Breast epithelium (tissue), 4 donors: ENCODE results near the gene MBOAT2. TPM values are rescaled to one million over a fixed set of nuclear protein-coding genes. Genes with fewer than 3 reads are reported as not detected.

Source experiments
- DNase-seq, 2 donors: peaks; one replicate each; pipeline ENCODE4 v3.0.0-alpha.2; 2019; ENCODE audit warnings: low spot score in 2 of 2
- H3K27ac ChIP-seq, 2 donors: fragments of 200-600 bp; sonication (generic) in 1 of 2; one replicate each; pipeline ENCODE4 v1.5.1; 2016 to 2019; ENCODE audit warnings: mild to moderate bottlenecking in 1 of 2
- H3K27me3 ChIP-seq, 2 donors: fragments of 200-600 bp; sonication (generic) in 1 of 2; one replicate each; pipeline versions ENCODE4 v1.5.1 to v1.6.0; 2017 to 2019; ENCODE audit warnings: control low read depth in 1 of 2, mild to moderate bottlenecking in 1 of 2
- H3K36me3 ChIP-seq: fragments of 200-600 bp; one replicate; pipeline ENCODE4 v1.5.1; 2019
- H3K4me1 ChIP-seq, 2 donors: fragments of 200-600 bp; sonication (generic); one replicate each; pipeline ENCODE4 v1.5.1; 2016 to 2019; ENCODE audit warnings: control low read depth in 1 of 2
- H3K4me3 ChIP-seq, 3 donors: fragments of 200-600 bp; sonication (generic); 1 replicate in 2 of 3; 2 replicates in 1 of 3; pipeline ENCODE4 v1.5.1; 2016 to 2019; ENCODE audit warnings: mild to moderate bottlenecking in 3 of 3, moderate library complexity in 2 of 3
- H3K9me3 ChIP-seq, 2 donors: fragments of 200-600 bp; sonication (generic) in 1 of 2; one replicate each; pipeline ENCODE4 v1.5.1; 2016 to 2019; ENCODE audit warnings: control low read depth in 1 of 2
- CTCF ChIP-seq, 3 donors: fragments of 450-650 bp; IDR thresholded peaks; one replicate each; pipeline ENCODE4 v1.5.1; 2016 to 2017; ENCODE audit warnings: antibody characterized with exemption in 3 of 3, mild to moderate bottlenecking in 3 of 3, moderate library complexity in 3 of 3
- POLR2A ChIP-seq: fragments of 450-650 bp; IDR thresholded peaks from one replicate; pipeline ENCODE4 v1.6.1; 2016; ENCODE audit warnings: antibody characterized with exemption, mild to moderate bottlenecking, moderate library complexity
- POLR2AphosphoS5 ChIP-seq, 3 donors: sonication (generic); formaldehyde crosslinking; IDR thresholded peaks; one replicate each; pipeline ENCODE4 v1.6.1; 2017; ENCODE audit warnings: antibody characterized with exemption in 3 of 3
- intact Hi-C: fragments of 100-400 bp; cut with DNase I; formaldehyde crosslinking; loops from one replicate; pipeline ENCODE4 v1.15.1; 2023; ENCODE audit warnings: low total_unique reads
- total RNA-seq, 3 donors: library from RNA; depleted of rRNA; stranded (reverse); fragments of >200 nt; gene quantifications; one replicate each; pipeline ENCODE4 v1.1.0, GENCODE V29; 2016

Gene MBOAT2
- total RNA-seq, 3 donors from 2014 or later: 6.4 to 41.0 (median 23.6) TPM

GRCh38 chr2:8857709-8858108 is 145.8 kb downstream of the MBOAT2 start:
- H3K36me3 ChIP-seq: no peaks in the 10 kb centered on the region
- TF ChIP-seq POLR2A (no peak), POLR2AphosphoS5 (IDR thresholded peaks at IDR 0.05) (no peak), CTCF (IDR thresholded peaks at IDR 0.05) (no peak)
- no peak for DNase-seq
- intact Hi-C loops: no loop called here
- H3K4me1 ChIP-seq: no peaks in the 10 kb centered on the region
- no peaks in the 10 kb centered on the region for H3K27me3 ChIP-seq
- no peak overlapping the region for H3K4me3 ChIP-seq
- H3K27ac ChIP-seq: no peak overlapping the region
- no peaks in the 10 kb centered on the region for H3K9me3 ChIP-seq

GRCh38 chr2:8856176-8856575 is 147.3 kb downstream of the MBOAT2 start:
- H3K27ac ChIP-seq: no peak overlapping the region
- H3K9me3 ChIP-seq: no peaks in the 10 kb centered on the region
- no peak overlapping the region for H3K4me3 ChIP-seq
- no peaks in the 10 kb centered on the region for H3K27me3 ChIP-seq
- DNase-seq: no peak
- TF ChIP-seq POLR2AphosphoS5 (IDR thresholded peaks at IDR 0.05): no peak
- no peak for TF ChIP-seq CTCF (IDR thresholded peaks at IDR 0.05)
- no peak for TF ChIP-seq POLR2A
- no peaks in the 10 kb centered on the region for H3K36me3 ChIP-seq
- intact Hi-C loops: no loop called here
- H3K4me1 ChIP-seq: no peaks in the 10 kb centered on the region

- intact Hi-C loops: no loop called here
- no peak for DNase-seq
- H3K4me1 ChIP-seq: no peaks in the 10 kb centered on the region
- no peak overlapping the region for H3K27ac ChIP-seq
- H3K4me3 ChIP-seq: no peak overlapping the region
- H3K9me3 ChIP-seq: no peaks in the 10 kb centered on the region
- H3K27me3 ChIP-seq: no peaks in the 10 kb centered on the region
- TF ChIP-seq POLR2A (no peak), CTCF (IDR thresholded peaks at IDR 0.05) (no peak), POLR2AphosphoS5 (IDR thresholded peaks at IDR 0.05) (no peak)
- H3K36me3 ChIP-seq: no peaks in the 10 kb centered on the region
These were observed 148.5 kb downstream of the MBOAT2 start for GRCh38 chr2:8855010-8855409.

- Histone ChIP-seq H3K27ac (no peak overlapping the region), H3K4me3 (no peak overlapping the region), H3K36me3 (no peaks in the 10 kb centered on the region), H3K9me3 (no peaks in the 10 kb centered on the region), H3K27me3 (no peaks in the 10 kb centered on the region), H3K4me1 (no peaks in the 10 kb centered on the region)
- TF ChIP-seq CTCF (IDR thresholded peaks at IDR 0.05) (no peak), POLR2AphosphoS5 (IDR thresholded peaks at IDR 0.05) (no peak), POLR2A (no peak)
- intact Hi-C loops: no loop called here
- no peak for DNase-seq
These were observed 150.1 kb downstream of the MBOAT2 start for GRCh38 chr2:8853426-8853825.

- TF ChIP-seq POLR2AphosphoS5 (IDR thresholded peaks at IDR 0.05) (no peak), POLR2A (no peak), CTCF (IDR thresholded peaks at IDR 0.05) (no peak)
- Histone ChIP-seq H3K4me3 (no peak overlapping the region), H3K27me3 (no peaks in the 10 kb centered on the region), H3K36me3 (no peaks in the 10 kb centered on the region), H3K27ac (no peak overlapping the region), H3K9me3 (no peaks in the 10 kb centered on the region), H3K4me1 (no peaks in the 10 kb centered on the region)
- intact Hi-C loops: no loop called here
- no peak for DNase-seq
These were observed 151.5 kb downstream of the MBOAT2 start for GRCh38 chr2:8851811-8852560.
